ENCODE data around the gene FUT1.

FUT1 gene

DNA sequence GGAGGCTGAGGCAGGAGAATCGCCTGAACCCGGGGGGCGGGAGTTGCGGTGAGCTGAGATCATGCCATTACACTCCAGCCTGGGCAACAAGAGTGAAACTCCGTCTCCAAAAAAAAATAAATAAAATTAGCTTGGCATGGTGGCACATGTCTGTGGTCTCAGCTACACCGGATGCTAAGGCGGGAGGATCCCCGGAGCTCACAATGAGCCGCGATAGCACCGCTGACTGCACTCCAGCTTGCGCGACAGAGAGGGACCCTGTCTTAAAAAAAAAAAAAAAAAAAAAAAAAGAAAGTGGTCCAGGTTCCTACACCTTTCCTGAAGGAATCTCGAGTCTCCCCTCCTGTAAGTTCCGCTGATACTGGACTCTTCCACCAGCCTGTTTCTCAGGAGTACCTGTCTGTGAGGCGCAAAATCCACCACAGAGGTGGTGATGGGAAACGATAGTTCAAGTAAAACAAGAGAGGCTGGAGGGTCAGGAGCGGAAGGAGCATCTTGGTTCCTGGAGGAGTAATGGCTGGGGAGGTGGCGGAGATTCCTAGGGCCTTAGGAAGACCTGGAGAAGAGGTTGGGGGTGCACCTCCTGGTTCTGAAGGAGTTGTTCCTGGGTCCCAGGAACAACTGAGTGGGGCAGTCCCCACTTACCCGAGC lies 471 bp downstream of the FUT1 start:
- Histone ChIP-seq H3K36me3 (ENCODE audit: control insufficient read depth, insufficient read depth, low read length) (peaks cover 17% of the 10 kb centered on the region), H3K4me1 (ENCODE audit: control insufficient read depth, insufficient read depth, low read length) (peaks cover 7% of the 10 kb centered on the region; the same call in 1 of the 2 replicates), H3K27ac (ENCODE audit: low read length) (no peak overlapping the region), H3K4me3 (ENCODE audit: low read length) (peak overlapping the region; percentile 70; the same call in 1 of the 2 replicates), H3K27me3 (ENCODE audit: control insufficient read depth, insufficient read depth, low read length) (no peaks in the 10 kb centered on the region), H3K9me3 (ENCODE audit: control insufficient read depth, insufficient read depth, low read length) (no peaks in the 10 kb centered on the region)
- WGBS (ENCODE audit: insufficient coverage, insufficient read length): no CpG with 5 or more reads among the region's 20 CpGs
- no peak for DNase-seq (ENCODE audit: low read depth, low spot score)

GRCh38 chr19:48750771-48751504 lies 1.5 kb downstream of the FUT1 start:
- Histone ChIP-seq H3K9me3 (ENCODE audit: control insufficient read depth, insufficient read depth, low read length) (no peaks in the 10 kb centered on the region), H3K4me3 (ENCODE audit: low read length) (no peak overlapping the region), H3K36me3 (ENCODE audit: control insufficient read depth, insufficient read depth, low read length) (peaks cover 17% of the 10 kb centered on the region), H3K27ac (ENCODE audit: low read length) (no peak overlapping the region), H3K27me3 (ENCODE audit: control insufficient read depth, insufficient read depth, low read length) (no peaks in the 10 kb centered on the region), H3K4me1 (ENCODE audit: control insufficient read depth, insufficient read depth, low read length) (peaks cover 5% of the 10 kb centered on the region; the same call in 1 of the 2 replicates)
- no CpG with 5 or more reads among the region's 29 CpGs for WGBS (ENCODE audit: insufficient coverage, insufficient read length)
- no peak for DNase-seq (ENCODE audit: low read depth, low spot score)

DNA sequence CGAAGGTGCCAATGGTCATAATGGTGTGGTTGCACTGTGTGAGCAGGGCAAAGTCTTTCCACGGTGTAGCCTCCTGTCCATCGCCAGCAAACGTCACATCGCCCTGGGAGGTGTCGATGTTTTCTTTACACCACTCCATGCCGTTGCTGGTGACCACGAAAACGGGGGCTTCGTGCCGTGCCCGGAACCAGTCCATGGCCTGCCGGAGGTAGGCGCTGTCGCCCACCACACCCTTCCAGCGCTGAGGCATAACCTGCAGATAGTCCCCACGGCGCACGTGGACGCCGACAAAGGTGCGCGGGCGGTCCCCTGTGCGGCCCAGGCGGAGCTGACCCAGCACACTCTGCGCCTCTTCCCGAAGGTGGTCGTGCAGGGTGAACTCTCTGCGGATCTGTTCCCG lies 2.1 kb downstream of the FUT1 start:
- Histone ChIP-seq H3K27me3 (ENCODE audit: control insufficient read depth, insufficient read depth, low read length) (no peaks in the 10 kb centered on the region), H3K36me3 (ENCODE audit: control insufficient read depth, insufficient read depth, low read length) (peaks cover 17% of the 10 kb centered on the region), H3K27ac (ENCODE audit: low read length) (no peak overlapping the region), H3K4me3 (ENCODE audit: low read length) (no peak overlapping the region), H3K9me3 (ENCODE audit: control insufficient read depth, insufficient read depth, low read length) (no peaks in the 10 kb centered on the region), H3K4me1 (ENCODE audit: control insufficient read depth, insufficient read depth, low read length) (peaks cover 6% of the 10 kb centered on the region; the same call in 1 of the 2 replicates)
- no CpG with 5 or more reads among the region's 31 CpGs for WGBS (ENCODE audit: insufficient coverage, insufficient read length)
- no peak for DNase-seq (ENCODE audit: low read depth, low spot score)

DNA sequence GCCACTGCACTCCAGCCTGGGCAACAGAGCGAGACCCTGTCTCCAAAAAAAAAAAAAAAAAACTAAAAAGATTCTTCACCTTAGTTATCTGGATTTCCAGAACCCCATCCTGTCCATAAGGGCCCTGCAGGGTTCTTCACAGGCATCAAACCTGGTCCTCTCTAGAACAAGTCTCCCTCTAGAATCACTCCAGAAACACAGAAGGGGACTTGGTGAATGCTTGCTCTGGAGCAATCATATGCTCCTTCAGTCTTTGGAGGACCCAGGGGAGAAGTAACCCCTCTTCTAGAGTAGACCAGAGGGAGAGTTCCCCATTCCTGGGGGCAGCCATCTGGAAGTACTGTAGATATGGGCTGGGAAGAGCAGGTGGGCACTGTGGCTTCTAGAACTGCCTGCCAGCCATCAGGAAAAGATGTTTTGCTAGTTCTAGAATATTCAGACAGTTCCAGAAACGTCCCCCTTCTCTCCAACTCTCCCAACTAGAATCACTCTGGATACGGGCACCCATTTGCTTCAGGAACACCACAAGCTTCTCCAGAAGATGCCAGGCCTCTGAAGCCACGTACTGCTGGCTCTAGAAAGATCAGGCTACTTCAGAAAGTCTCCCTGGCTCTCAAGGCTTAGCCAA lies 2.8 kb downstream of the FUT1 start:
- Histone ChIP-seq H3K36me3 (ENCODE audit: control insufficient read depth, insufficient read depth, low read length) (peaks cover 17% of the 10 kb centered on the region), H3K4me1 (ENCODE audit: control insufficient read depth, insufficient read depth, low read length) (peaks cover 3% of the 10 kb centered on the region; the same call in 1 of the 2 replicates), H3K9me3 (ENCODE audit: control insufficient read depth, insufficient read depth, low read length) (no peaks in the 10 kb centered on the region), H3K4me3 (ENCODE audit: low read length) (no peak overlapping the region), H3K27ac (ENCODE audit: low read length) (no peak overlapping the region), H3K27me3 (ENCODE audit: control insufficient read depth, insufficient read depth, low read length) (no peaks in the 10 kb centered on the region)
- no peak for DNase-seq (ENCODE audit: low read depth, low spot score)
- WGBS (ENCODE audit: insufficient coverage, insufficient read length): no CpG with 5 or more reads among the region's 4 CpGs

- Histone ChIP-seq H3K9me3 (ENCODE audit: control insufficient read depth, insufficient read depth, low read length) (no peaks in the 10 kb centered on the region), H3K27me3 (ENCODE audit: control insufficient read depth, insufficient read depth, low read length) (no peaks in the 10 kb centered on the region), H3K36me3 (ENCODE audit: control insufficient read depth, insufficient read depth, low read length) (peaks cover 17% of the 10 kb centered on the region), H3K4me1 (ENCODE audit: control insufficient read depth, insufficient read depth, low read length) (peaks cover 3% of the 10 kb centered on the region; the same call in 1 of the 2 replicates), H3K27ac (ENCODE audit: low read length) (no peak within 1 kb of the TSS), H3K4me3 (ENCODE audit: low read length) (peak within 1 kb of the TSS; percentile 50; the same call in 1 of the 2 replicates)
- WGBS (ENCODE audit: insufficient coverage, insufficient read length): no CpG with 5 or more reads among the region's 31 CpGs
- no peak for DNase-seq (ENCODE audit: low read depth, low spot score)
Observed at GRCh38 chr19:48746738-48747575, 5.5 kb downstream of the FUT1 start, which contains the start of gene IZUMO1. IZUMO1 (minus strand) TSS chr19:48746909; CDS start chr19:48745859, 1,050 bp downstream.

DNA sequence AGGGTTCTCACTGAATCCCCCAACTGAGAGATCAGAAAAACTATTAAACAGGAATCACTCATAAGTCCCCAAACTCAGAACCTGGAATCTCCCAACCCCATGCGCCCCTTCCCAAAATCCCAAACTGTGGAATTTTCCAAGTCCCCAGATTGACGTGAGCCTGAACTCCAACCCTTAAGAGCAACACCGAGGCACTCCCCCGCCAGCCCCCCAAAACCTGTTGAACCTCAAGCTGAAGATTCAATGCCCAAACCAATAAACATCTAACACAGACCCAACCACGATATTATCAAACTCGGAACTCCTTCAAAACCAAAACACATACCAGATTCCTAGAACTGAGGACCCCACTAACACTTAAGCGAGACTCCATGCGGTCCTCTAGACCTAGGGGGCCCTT lies 6.3 kb downstream of the FUT1 start:
- Histone ChIP-seq H3K27ac (ENCODE audit: low read length) (no peak overlapping the region), H3K4me3 (ENCODE audit: low read length) (no peak overlapping the region), H3K27me3 (ENCODE audit: control insufficient read depth, insufficient read depth, low read length) (no peaks in the 10 kb centered on the region), H3K4me1 (ENCODE audit: control insufficient read depth, insufficient read depth, low read length) (peaks cover 8% of the 10 kb centered on the region; the same call in 1 of the 2 replicates), H3K9me3 (ENCODE audit: control insufficient read depth, insufficient read depth, low read length) (no peaks in the 10 kb centered on the region), H3K36me3 (ENCODE audit: control insufficient read depth, insufficient read depth, low read length) (peaks cover 16% of the 10 kb centered on the region)
- WGBS (ENCODE audit: insufficient coverage, insufficient read length): 100% methylated on average over 2 of the region's 8 CpGs
- DNase-seq (ENCODE audit: low read depth, low spot score): no peak

GRCh38 chr19:48745208-48745995 lies 7.0 kb downstream of the FUT1 start:
- H3K27ac ChIP-seq (ENCODE audit: low read length): no peak overlapping the region
- DNase-seq (ENCODE audit: low read depth, low spot score): no peak
- peaks cover 8% of the 10 kb centered on the region; the same call in 1 of the 2 replicates for H3K4me1 ChIP-seq (ENCODE audit: control insufficient read depth, insufficient read depth, low read length)
- peaks cover 9% of the 10 kb centered on the region for H3K36me3 ChIP-seq (ENCODE audit: control insufficient read depth, insufficient read depth, low read length)
- no peaks in the 10 kb centered on the region for H3K27me3 ChIP-seq (ENCODE audit: control insufficient read depth, insufficient read depth, low read length)
- no peaks in the 10 kb centered on the region for H3K9me3 ChIP-seq (ENCODE audit: control insufficient read depth, insufficient read depth, low read length)
- WGBS (ENCODE audit: insufficient coverage, insufficient read length): no CpG with 5 or more reads among the region's 33 CpGs
- H3K4me3 ChIP-seq (ENCODE audit: low read length): no peak overlapping the region

- WGBS (ENCODE audit: insufficient coverage, insufficient read length): no CpG with 5 or more reads among the region's 11 CpGs
- DNase-seq (ENCODE audit: low read depth, low spot score): no peak
- Histone ChIP-seq H3K27me3 (ENCODE audit: control insufficient read depth, insufficient read depth, low read length) (no peaks in the 10 kb centered on the region; the same call in 1 of the 2 replicates), H3K9me3 (ENCODE audit: control insufficient read depth, insufficient read depth, low read length) (no peaks in the 10 kb centered on the region), H3K4me3 (ENCODE audit: low read length) (no peak overlapping the region), H3K36me3 (ENCODE audit: control insufficient read depth, insufficient read depth, low read length) (no peaks in the 10 kb centered on the region), H3K4me1 (ENCODE audit: control insufficient read depth, insufficient read depth, low read length) (peaks cover 14% of the 10 kb centered on the region), H3K27ac (ENCODE audit: low read length) (no peak overlapping the region)
Observed at GRCh38 chr19:48742096-48742495, 10.3 kb downstream of the FUT1 start.

GRCh38 chr19:48741129-48741999 lies 11.1 kb downstream of the FUT1 start:
- Histone ChIP-seq H3K27me3 (ENCODE audit: control insufficient read depth, insufficient read depth, low read length) (no peaks in the 10 kb centered on the region; the same call in 1 of the 2 replicates), H3K4me1 (ENCODE audit: control insufficient read depth, insufficient read depth, low read length) (peaks cover 14% of the 10 kb centered on the region), H3K9me3 (ENCODE audit: control insufficient read depth, insufficient read depth, low read length) (no peaks in the 10 kb centered on the region), H3K36me3 (ENCODE audit: control insufficient read depth, insufficient read depth, low read length) (no peaks in the 10 kb centered on the region), H3K27ac (ENCODE audit: low read length) (no peak overlapping the region), H3K4me3 (ENCODE audit: low read length) (no peak overlapping the region)
- WGBS (ENCODE audit: insufficient coverage, insufficient read length): no CpG with 5 or more reads among the region's 35 CpGs
- no peak for DNase-seq (ENCODE audit: low read depth, low spot score)
